OCI-LY1 (cell line): ENCODE results near the gene CDH2.

Experiments used
- H2AFZ ChIP-seq: fragments of 200-600 bp; sonication (generic), shearing (Covaris generic); 2 replicates; pipeline ENCODE4 v1.6.0; 2014; ENCODE audit warnings: antibody characterized with exemption, mild to moderate bottlenecking, low read length
- H3F3A ChIP-seq: fragments of 200-600 bp; sonication (generic), shearing (Covaris generic); 2 replicates; pipeline ENCODE4 v1.6.0; 2014; ENCODE audit warnings: mild to moderate bottlenecking, antibody characterized with exemption, low read length, moderate library complexity; ENCODE audit not compliant: insufficient read depth
- H3K27ac ChIP-seq: fragments of 200-600 bp; sonication (generic); 2 replicates; pipeline ENCODE4 v1.5.1; 2014; ENCODE audit warnings: low read length, mixed run types, mild to moderate bottlenecking, low read depth; ENCODE audit not compliant: poor library complexity, severe bottlenecking
- H3K27me3 ChIP-seq: fragments of 200-600 bp; sonication (generic); 2 replicates; pipeline ENCODE4 v1.6.0; 2014; ENCODE audit warnings: antibody characterized with exemption, mild to moderate bottlenecking, low read length, moderate library complexity; ENCODE audit not compliant: insufficient read depth
- H3K36me3 ChIP-seq: fragments of 200-600 bp; sonication (generic); 2 replicates; pipeline ENCODE4 v1.6.1; 2014; ENCODE audit warnings: mild to moderate bottlenecking, antibody characterized with exemption, low read length, moderate library complexity, mixed read lengths; ENCODE audit not compliant: insufficient read depth
- H3K4me1 ChIP-seq: fragments of 200-600 bp; sonication (generic); 2 replicates; pipeline ENCODE4 v1.5.1; 2014; ENCODE audit warnings: mild to moderate bottlenecking, low read length, moderate library complexity; ENCODE audit not compliant: insufficient read depth, severe bottlenecking
- H3K4me2 ChIP-seq: fragments of 200-600 bp; sonication (generic), shearing (Covaris generic); 2 replicates; pipeline ENCODE4 v1.6.1; 2014; ENCODE audit warnings: low read length
- H3K4me3 ChIP-seq: fragments of 200-600 bp; sonication (generic); 2 replicates; pipeline ENCODE4 v1.5.1; 2014; ENCODE audit warnings: low read length, low read depth, mild to moderate bottlenecking, mixed read lengths; ENCODE audit not compliant: poor library complexity, severe bottlenecking
- H3K79me2 ChIP-seq: fragments of 200-600 bp; shearing (Covaris generic); 2 replicates; pipeline ENCODE4 v1.6.1; 2016; ENCODE audit warnings: mixed run types, low read length, mixed read lengths; ENCODE audit not compliant: insufficient read depth
- H3K9ac ChIP-seq: fragments of 200-600 bp; sonication (generic), shearing (Covaris generic); 2 replicates; pipeline ENCODE4 v1.6.1; 2014; ENCODE audit warnings: mild to moderate bottlenecking, low read length, mixed read lengths
- H3K9me2 ChIP-seq: fragments of 200-600 bp; sonication (generic), shearing (Covaris generic); 2 replicates; pipeline ENCODE4 v1.6.1; 2014; ENCODE audit warnings: low read depth, mild to moderate bottlenecking, low read length, mixed read lengths
- H3K9me3 ChIP-seq: fragments of 200-600 bp; shearing (Covaris generic); 2 replicates; pipeline ENCODE4 v1.6.1; 2014; ENCODE audit warnings: low read length, mixed read lengths
- H4K20me1 ChIP-seq: fragments of 200-600 bp; sonication (generic), shearing (Covaris generic); 2 replicates; pipeline ENCODE4 v1.6.0; 2016; ENCODE audit warnings: mild to moderate bottlenecking, low read length; ENCODE audit not compliant: insufficient read depth
- CTCF ChIP-seq: fragments of 200-600 bp; sonication (generic), shearing (Covaris generic); IDR thresholded peaks from 2 replicates; pipeline ENCODE4 v1.5.1; 2017; ENCODE audit warnings: mild to moderate bottlenecking, antibody characterized with exemption, low read length, moderate library complexity, mixed read lengths
- EZH2 ChIP-seq: fragments of 200-600 bp; sonication (generic), shearing (Covaris generic); IDR thresholded peaks from 2 replicates; pipeline ENCODE4 v1.8.0; 2017; ENCODE audit warnings: borderline replicate concordance, mixed run types, mild to moderate bottlenecking, antibody characterized with exemption, low read length, moderate library complexity, mixed read lengths

The CDH2 gene

GRCh38 chr18:28198620-28199019 lies 21.7 kb upstream of the CDH2 start:
- TF ChIP-seq CTCF: no peak
- TF ChIP-seq EZH2: no peak
- no peaks in the 10 kb centered on the region for H3F3A ChIP-seq
- H3K79me2 ChIP-seq: no peaks in the 10 kb centered on the region
- no peaks in the 10 kb centered on the region for H3K9me3 ChIP-seq
- H3K9ac ChIP-seq: no peak overlapping the region
- no peak overlapping the region for H3K27ac ChIP-seq
- H4K20me1 ChIP-seq: no peaks in the 10 kb centered on the region
- H3K4me2 ChIP-seq: no peak overlapping the region
- H3K4me1 ChIP-seq: no peaks in the 10 kb centered on the region
- H3K27me3 ChIP-seq: no peaks in the 10 kb centered on the region
- no peak overlapping the region for H3K4me3 ChIP-seq
- H3K9me2 ChIP-seq: no peaks in the 10 kb centered on the region
- H3K36me3 ChIP-seq: no peaks in the 10 kb centered on the region
- H2AFZ ChIP-seq: no peak overlapping the region

- H2AFZ ChIP-seq: no peak overlapping the region
- no peaks in the 10 kb centered on the region for H3K9me2 ChIP-seq
- H3F3A ChIP-seq: no peaks in the 10 kb centered on the region
- H4K20me1 ChIP-seq: no peaks in the 10 kb centered on the region
- H3K36me3 ChIP-seq: no peaks in the 10 kb centered on the region
- H3K27ac ChIP-seq: no peak overlapping the region
- H3K79me2 ChIP-seq: no peaks in the 10 kb centered on the region
- no peaks in the 10 kb centered on the region for H3K9me3 ChIP-seq
- no peak for TF ChIP-seq CTCF
- H3K4me3 ChIP-seq: no peak overlapping the region
- H3K4me2 ChIP-seq: no peak overlapping the region
- H3K27me3 ChIP-seq: no peaks in the 10 kb centered on the region
- no peak overlapping the region for H3K9ac ChIP-seq
- no peaks in the 10 kb centered on the region for H3K4me1 ChIP-seq
These were observed 16.3 kb upstream of the CDH2 start for GRCh38 chr18:28193177-28193778.

- TF ChIP-seq EZH2 (no peak), CTCF (peak; percentile 67)
These were observed 12.7 kb upstream of the CDH2 start for GRCh38 chr18:28189400-28190239.

More at GRCh38 chr18:28189400-28190239, 12.7 kb upstream of the CDH2 start:
- no peaks in the 10 kb centered on the region for H3K4me1 ChIP-seq
- no peaks in the 10 kb centered on the region for H3F3A ChIP-seq
- no peaks in the 10 kb centered on the region for H3K79me2 ChIP-seq
- H3K4me2 ChIP-seq: no peak overlapping the region
- no peak overlapping the region for H3K9ac ChIP-seq
- no peaks in the 10 kb centered on the region for H3K27me3 ChIP-seq
- no peaks in the 10 kb centered on the region for H3K9me2 ChIP-seq
- H3K36me3 ChIP-seq: no peaks in the 10 kb centered on the region
- no peaks in the 10 kb centered on the region for H3K9me3 ChIP-seq
- no peak overlapping the region for H3K27ac ChIP-seq
- no peak overlapping the region for H3K4me3 ChIP-seq
- no peak overlapping the region for H2AFZ ChIP-seq
- no peaks in the 10 kb centered on the region for H4K20me1 ChIP-seq
